HepG2 (cell line): Measurements from ENCODE around the gene CBLN3. TPM values are rescaled to one million over a fixed set of nuclear protein-coding genes. Genes with fewer than 3 reads are reported as not detected.

Source experiments
- ATF7 ChIP-seq, 2 experiments: fragments of 450-650 bp in 1 of 2; sonication (generic) in 1 of 2; formaldehyde crosslinking in 1 of 2; IDR thresholded peaks; 2 replicates each; pipeline versions ENCODE4 v1.4.0 to v1.6.1; 2016 to 2020; ENCODE audit warnings: antibody characterized with exemption in 1 of 2, mild to moderate bottlenecking in 1 of 2, missing genetic modification reagents in 1 of 2
- GTF3A ChIP-seq: sonication (generic); formaldehyde crosslinking; conservative IDR thresholded peaks from 2 replicates; pipeline ENCODE4 v1.4.0; 2020; ENCODE audit warnings: mild to moderate bottlenecking, missing genetic modification reagents
- MTF2 ChIP-seq: sonication (generic); formaldehyde crosslinking; IDR thresholded peaks from 2 replicates; pipeline ENCODE4 v1.5.0; 2020; ENCODE audit warnings: missing genetic modification reagents, borderline replicate concordance
- MZF1 ChIP-seq: sonication (generic); formaldehyde crosslinking; IDR thresholded peaks from 2 replicates; pipeline ENCODE4 v1.8.1; 2023; ENCODE audit warnings: mild to moderate bottlenecking, missing genetic modification reagents, borderline replicate concordance
- PAF1 ChIP-seq: IDR thresholded peaks from 2 replicates; pipeline ENCODE4 v1.6.1; 2016; ENCODE audit warnings: missing genetic modification reagents, missing compliant biosample characterization
- PAWR ChIP-seq: sonication (generic); formaldehyde crosslinking; IDR thresholded peaks from 2 replicates; pipeline ENCODE4 v1.4.0; 2020; ENCODE audit warnings: missing genetic modification reagents, mild to moderate bottlenecking, borderline replicate concordance
- SNAI1 ChIP-seq: sonication (generic); formaldehyde crosslinking; IDR thresholded peaks from 2 replicates; pipeline ENCODE4 v1.5.0; 2020; ENCODE audit warnings: mild to moderate bottlenecking, missing genetic modification reagents, borderline replicate concordance
- SNAPC2 ChIP-seq: sonication (generic); formaldehyde crosslinking; IDR thresholded peaks from 2 replicates; pipeline ENCODE4 v1.8.1; 2022; ENCODE audit warnings: mild to moderate bottlenecking, missing genetic modification reagents
- TEAD2 ChIP-seq: sonication (generic); formaldehyde crosslinking; IDR thresholded peaks from 2 replicates; pipeline ENCODE4 v1.9.0; 2021; ENCODE audit warnings: missing genetic modification reagents
- ZBTB8A ChIP-seq: sonication (generic); formaldehyde crosslinking; IDR thresholded peaks from 2 replicates; pipeline ENCODE4 v1.4.0; 2020; ENCODE audit warnings: mild to moderate bottlenecking, low read depth, missing genetic modification reagents, borderline replicate concordance
- ZNF263 ChIP-seq: sonication (generic); formaldehyde crosslinking; IDR thresholded peaks from 2 replicates; pipeline ENCODE4 v1.4.0; 2020; ENCODE audit warnings: missing genetic modification reagents
- polyA plus RNA-seq, 8 experiments: library from polyadenylated mRNA; depleted of rRNA in 3 of 8; stranded (reverse) in 7 of 8; unstranded in 1 of 8; fragments of >200 nt; fragmentation: Illumina TruSeq in 4 of 8; extraction: Trizol in 4 of 8; gene quantifications; 2 replicates each; pipeline versions ENCODE4 v1.2.1 to v1.2.3, GENCODE V29; 2011 to 2016; ENCODE audit warnings: low read depth in 4 of 8, missing spikeins in 1 of 8, mixed read lengths in 1 of 8; ENCODE audit not compliant: insufficient read depth in 1 of 8
- total RNA-seq, 5 experiments: library from RNA; depleted of rRNA; stranded (reverse); fragments of >200 nt; fragmentation: Illumina TruSeq; extraction: Trizol; gene quantifications; 2 replicates each; pipeline ENCODE4 v1.2.3, GENCODE V29; 2016; ENCODE audit warnings: low read depth in 1 of 5
- TF ChIP-seq, protein P1 (sequence below): sonication (generic); formaldehyde crosslinking; IDR thresholded peaks from 2 replicates; pipeline ENCODE4 v1.4.0; 2020; ENCODE audit warnings: mild to moderate bottlenecking, missing genetic modification reagents
- TF ChIP-seq, protein P2 (sequence below): sonication (generic); formaldehyde crosslinking; IDR thresholded peaks from 2 replicates; pipeline ENCODE4 v1.4.0; 2020; ENCODE audit warnings: mild to moderate bottlenecking, missing genetic modification reagents, borderline replicate concordance
- TF ChIP-seq, protein P3 (sequence below): sonication (generic); formaldehyde crosslinking; IDR thresholded peaks from 2 replicates; pipeline ENCODE4 v1.5.0; 2020; ENCODE audit warnings: missing genetic modification reagents
- TF ChIP-seq, protein P4 (sequence below): sonication (generic); formaldehyde crosslinking; IDR thresholded peaks from 2 replicates; pipeline ENCODE4 v1.5.0; 2020; ENCODE audit warnings: missing genetic modification reagents, mild to moderate bottlenecking, borderline replicate concordance
- TF ChIP-seq, protein P5 (sequence below): sonication (generic); formaldehyde crosslinking; IDR thresholded peaks from 2 replicates; pipeline ENCODE4 v1.5.0; 2020; ENCODE audit warnings: mild to moderate bottlenecking, low read depth, missing genetic modification reagents, borderline replicate concordance
- TF ChIP-seq, protein P6 (sequence below): sonication (generic); formaldehyde crosslinking; IDR thresholded peaks from 2 replicates; pipeline ENCODE4 v1.4.0; 2020; ENCODE audit warnings: mild to moderate bottlenecking, low read depth, missing genetic modification reagents

CBLN3 gene
- total and polyA plus RNA-seq, 2 of the 13 experiments (the other 11 are each of a cell fraction or from before 2014, with no cell fraction given) = 0.66 to 0.98 TPM

DNA sequence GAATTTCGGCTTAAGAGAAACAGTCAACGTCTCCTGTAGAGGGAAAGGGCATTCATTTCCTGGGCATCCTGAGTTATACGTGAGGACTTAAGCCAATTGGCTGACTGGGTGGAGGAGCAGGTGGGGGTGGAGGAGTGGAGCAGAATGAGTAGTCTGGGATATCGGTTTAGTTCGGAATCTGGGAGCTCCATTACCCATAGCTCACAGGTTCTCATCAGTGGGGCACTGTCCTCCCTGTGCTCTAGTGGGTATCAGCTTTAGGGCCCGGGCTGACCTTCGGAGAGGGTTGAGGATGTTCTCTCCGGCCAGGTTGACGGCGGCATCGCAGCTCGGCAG, 12.4 kb upstream of the CBLN3 start (continued):
- TF ChIP-seq, protein P1, sequence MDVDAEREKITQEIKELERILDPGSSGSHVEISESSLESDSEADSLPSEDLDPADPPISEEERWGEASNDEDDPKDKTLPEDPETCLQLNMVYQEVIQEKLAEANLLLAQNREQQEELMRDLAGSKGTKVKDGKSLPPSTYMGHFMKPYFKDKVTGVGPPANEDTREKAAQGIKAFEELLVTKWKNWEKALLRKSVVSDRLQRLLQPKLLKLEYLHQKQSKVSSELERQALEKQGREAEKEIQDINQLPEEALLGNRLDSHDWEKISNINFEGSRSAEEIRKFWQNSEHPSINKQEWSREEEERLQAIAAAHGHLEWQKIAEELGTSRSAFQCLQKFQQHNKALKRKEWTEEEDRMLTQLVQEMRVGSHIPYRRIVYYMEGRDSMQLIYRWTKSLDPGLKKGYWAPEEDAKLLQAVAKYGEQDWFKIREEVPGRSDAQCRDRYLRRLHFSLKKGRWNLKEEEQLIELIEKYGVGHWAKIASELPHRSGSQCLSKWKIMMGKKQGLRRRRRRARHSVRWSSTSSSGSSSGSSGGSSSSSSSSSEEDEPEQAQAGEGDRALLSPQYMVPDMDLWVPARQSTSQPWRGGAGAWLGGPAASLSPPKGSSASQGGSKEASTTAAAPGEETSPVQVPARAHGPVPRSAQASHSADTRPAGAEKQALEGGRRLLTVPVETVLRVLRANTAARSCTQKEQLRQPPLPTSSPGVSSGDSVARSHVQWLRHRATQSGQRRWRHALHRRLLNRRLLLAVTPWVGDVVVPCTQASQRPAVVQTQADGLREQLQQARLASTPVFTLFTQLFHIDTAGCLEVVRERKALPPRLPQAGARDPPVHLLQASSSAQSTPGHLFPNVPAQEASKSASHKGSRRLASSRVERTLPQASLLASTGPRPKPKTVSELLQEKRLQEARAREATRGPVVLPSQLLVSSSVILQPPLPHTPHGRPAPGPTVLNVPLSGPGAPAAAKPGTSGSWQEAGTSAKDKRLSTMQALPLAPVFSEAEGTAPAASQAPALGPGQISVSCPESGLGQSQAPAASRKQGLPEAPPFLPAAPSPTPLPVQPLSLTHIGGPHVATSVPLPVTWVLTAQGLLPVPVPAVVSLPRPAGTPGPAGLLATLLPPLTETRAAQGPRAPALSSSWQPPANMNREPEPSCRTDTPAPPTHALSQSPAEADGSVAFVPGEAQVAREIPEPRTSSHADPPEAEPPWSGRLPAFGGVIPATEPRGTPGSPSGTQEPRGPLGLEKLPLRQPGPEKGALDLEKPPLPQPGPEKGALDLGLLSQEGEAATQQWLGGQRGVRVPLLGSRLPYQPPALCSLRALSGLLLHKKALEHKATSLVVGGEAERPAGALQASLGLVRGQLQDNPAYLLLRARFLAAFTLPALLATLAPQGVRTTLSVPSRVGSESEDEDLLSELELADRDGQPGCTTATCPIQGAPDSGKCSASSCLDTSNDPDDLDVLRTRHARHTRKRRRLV (CRISPR knock-in tag) = peak; percentile 97
- TF ChIP-seq MZF1 (CRISPR knock-in tag) (peak; percentile 94; the same call in 1 of the 2 replicates), SNAPC2 (peak; percentile 88; the same call in 1 of the 2 replicates), ZNF263 (CRISPR knock-in tag) (peak; percentile 79; the same call in 1 of the 2 replicates), SNAI1 (CRISPR knock-in tag) (peak; percentile 100; the same call in 1 of the 2 replicates), TEAD2 (CRISPR knock-in tag) (no peak), PAF1 (CRISPR knock-in tag) (peak; percentile 7; the same call in 1 of the 2 replicates), ATF7 (IDR thresholded peaks at IDR 0.05) (no peak), ATF7 (CRISPR knock-in tag; IDR thresholded peaks at IDR 0.05) (peak; percentile 38; the same call in 1 of the 2 replicates), ZBTB8A (CRISPR knock-in tag) (0 out of 2 replicates have a peak, but pooled peaks have one; percentile 31), PAWR (CRISPR knock-in tag) (0 out of 2 replicates have a peak, but pooled peaks have one; percentile 52), MTF2 (CRISPR knock-in tag) (0 out of 2 replicates have a peak, but pooled peaks have one; percentile 49), GTF3A (CRISPR knock-in tag) (peak; percentile 83; the same call in 1 of the 2 replicates)
- TF ChIP-seq, protein P2, sequence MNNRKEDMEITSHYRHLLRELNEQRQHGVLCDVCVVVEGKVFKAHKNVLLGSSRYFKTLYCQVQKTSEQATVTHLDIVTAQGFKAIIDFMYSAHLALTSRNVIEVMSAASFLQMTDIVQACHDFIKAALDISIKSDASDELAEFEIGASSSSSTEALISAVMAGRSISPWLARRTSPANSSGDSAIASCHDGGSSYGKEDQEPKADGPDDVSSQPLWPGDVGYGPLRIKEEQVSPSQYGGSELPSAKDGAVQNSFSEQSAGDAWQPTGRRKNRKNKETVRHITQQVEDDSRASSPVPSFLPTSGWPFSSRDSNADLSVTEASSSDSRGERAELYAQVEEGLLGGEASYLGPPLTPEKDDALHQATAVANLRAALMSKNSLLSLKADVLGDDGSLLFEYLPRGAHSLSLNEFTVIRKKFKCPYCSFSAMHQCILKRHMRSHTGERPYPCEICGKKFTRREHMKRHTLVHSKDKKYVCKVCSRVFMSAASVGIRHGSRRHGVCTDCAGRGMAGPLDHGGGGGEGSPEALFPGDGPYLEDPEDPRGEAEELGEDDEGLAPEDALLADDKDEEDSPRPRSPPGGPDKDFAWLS (CRISPR knock-in tag) = peak; percentile 94; the same call in 1 of the 2 replicates
- TF ChIP-seq, protein P3, sequence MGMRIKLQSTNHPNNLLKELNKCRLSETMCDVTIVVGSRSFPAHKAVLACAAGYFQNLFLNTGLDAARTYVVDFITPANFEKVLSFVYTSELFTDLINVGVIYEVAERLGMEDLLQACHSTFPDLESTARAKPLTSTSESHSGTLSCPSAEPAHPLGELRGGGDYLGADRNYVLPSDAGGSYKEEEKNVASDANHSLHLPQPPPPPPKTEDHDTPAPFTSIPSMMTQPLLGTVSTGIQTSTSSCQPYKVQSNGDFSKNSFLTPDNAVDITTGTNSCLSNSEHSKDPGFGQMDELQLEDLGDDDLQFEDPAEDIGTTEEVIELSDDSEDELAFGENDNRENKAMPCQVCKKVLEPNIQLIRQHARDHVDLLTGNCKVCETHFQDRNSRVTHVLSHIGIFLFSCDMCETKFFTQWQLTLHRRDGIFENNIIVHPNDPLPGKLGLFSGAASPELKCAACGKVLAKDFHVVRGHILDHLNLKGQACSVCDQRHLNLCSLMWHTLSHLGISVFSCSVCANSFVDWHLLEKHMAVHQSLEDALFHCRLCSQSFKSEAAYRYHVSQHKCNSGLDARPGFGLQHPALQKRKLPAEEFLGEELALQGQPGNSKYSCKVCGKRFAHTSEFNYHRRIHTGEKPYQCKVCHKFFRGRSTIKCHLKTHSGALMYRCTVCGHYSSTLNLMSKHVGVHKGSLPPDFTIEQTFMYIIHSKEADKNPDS = peak; percentile 2; the same call in 1 of the 2 replicates
- TF ChIP-seq, protein P4, sequence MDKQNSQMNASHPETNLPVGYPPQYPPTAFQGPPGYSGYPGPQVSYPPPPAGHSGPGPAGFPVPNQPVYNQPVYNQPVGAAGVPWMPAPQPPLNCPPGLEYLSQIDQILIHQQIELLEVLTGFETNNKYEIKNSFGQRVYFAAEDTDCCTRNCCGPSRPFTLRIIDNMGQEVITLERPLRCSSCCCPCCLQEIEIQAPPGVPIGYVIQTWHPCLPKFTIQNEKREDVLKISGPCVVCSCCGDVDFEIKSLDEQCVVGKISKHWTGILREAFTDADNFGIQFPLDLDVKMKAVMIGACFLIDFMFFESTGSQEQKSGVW = 0 out of 2 replicates have a peak, but pooled peaks have one; percentile 74
- TF ChIP-seq, protein P5, sequence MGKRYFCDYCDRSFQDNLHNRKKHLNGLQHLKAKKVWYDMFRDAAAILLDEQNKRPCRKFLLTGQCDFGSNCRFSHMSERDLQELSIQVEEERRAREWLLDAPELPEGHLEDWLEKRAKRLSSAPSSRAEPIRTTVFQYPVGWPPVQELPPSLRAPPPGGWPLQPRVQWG (CRISPR knock-in tag) = 0 out of 2 replicates have a peak, but pooled peaks have one; percentile 65
- TF ChIP-seq, protein P6, sequence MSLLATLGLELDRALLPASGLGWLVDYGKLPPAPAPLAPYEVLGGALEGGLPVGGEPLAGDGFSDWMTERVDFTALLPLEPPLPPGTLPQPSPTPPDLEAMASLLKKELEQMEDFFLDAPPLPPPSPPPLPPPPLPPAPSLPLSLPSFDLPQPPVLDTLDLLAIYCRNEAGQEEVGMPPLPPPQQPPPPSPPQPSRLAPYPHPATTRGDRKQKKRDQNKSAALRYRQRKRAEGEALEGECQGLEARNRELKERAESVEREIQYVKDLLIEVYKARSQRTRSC (CRISPR knock-in tag) = 0 out of 2 replicates have a peak, but pooled peaks have one; percentile 93
